Astrocyte of the cerebellum (primary cell): ENCODE data around the gene SPACDR.
A peak's percentile ranks its signal among the peaks of the same experiment; 100 is the strongest.

Experiments used
- DNase-seq: peaks from one replicate; pipeline ENCODE4 v3.0.0-alpha.2; 2011; ENCODE audit warnings: low read depth
- H3K4me3 ChIP-seq: 2 replicates; pipeline ENCODE4 v1.5.1; 2011; ENCODE audit warnings: mild to moderate bottlenecking, low read depth, low read length, moderate library complexity
- CTCF ChIP-seq: IDR thresholded peaks from 2 replicates; pipeline ENCODE4 v1.5.1; 2012; ENCODE audit warnings: low read length, low read depth, moderate library complexity, mild to moderate bottlenecking; ENCODE audit errors: missing control alignments
- in situ Hi-C: cut with HindIII; loops from 2 replicates; pipeline ENCODE4 v1.10.0; 2017; ENCODE audit warnings: low sequenced_read_pairs

The SPACDR gene

GRCh38 chr7:100489121-100489520 lies 25.1 kb upstream of the SPACDR start:
- DNase-seq: no peak
- in situ Hi-C loops: no loop called here
- H3K4me3 ChIP-seq: no peak overlapping the region
- TF ChIP-seq CTCF: no peak

GRCh38 chr7:100488333-100489095 lies 24.5 kb upstream of the SPACDR start:
- no peak for TF ChIP-seq CTCF
- no peak for DNase-seq
- no peak overlapping the region for H3K4me3 ChIP-seq
- in situ Hi-C loops: no loop called here

DNA sequence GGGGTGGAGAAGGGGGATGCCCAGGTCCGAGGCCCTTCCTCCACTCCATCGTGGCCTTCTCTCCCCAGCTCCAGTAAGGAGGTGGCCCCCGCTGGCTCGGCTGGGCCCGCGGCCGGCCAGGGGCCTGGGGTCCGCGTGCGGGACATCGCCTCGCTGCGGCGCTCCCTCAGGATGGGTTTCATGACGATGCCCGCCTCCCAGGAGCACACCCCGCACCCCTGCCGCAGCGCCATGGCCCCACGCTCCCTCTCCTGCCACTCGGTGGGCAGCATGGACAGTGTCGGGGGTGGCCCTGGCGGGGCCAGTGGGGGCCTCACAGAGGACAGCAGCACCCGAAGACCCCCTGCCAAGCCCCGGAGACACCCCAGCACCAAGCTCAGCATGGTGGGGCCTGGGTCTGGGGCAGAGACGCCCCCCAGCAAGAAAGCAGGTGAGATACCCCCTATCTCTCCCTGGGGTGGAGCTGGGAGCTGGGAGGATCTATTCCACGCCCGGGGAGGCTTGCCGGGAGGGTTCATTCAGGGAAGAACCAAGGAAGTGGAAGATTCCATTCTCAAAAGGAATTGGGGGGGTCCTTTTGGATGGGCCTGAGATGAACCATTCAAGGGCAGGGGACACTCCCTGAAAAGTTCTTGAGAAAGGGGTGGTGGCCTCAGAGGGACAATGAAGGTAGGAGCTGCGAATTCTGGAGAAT lies 22.8 kb upstream of the SPACDR start:
- no peak overlapping the region for H3K4me3 ChIP-seq
- TF ChIP-seq CTCF: no peak
- in situ Hi-C loops: no loop called here
- no peak for DNase-seq

DNA sequence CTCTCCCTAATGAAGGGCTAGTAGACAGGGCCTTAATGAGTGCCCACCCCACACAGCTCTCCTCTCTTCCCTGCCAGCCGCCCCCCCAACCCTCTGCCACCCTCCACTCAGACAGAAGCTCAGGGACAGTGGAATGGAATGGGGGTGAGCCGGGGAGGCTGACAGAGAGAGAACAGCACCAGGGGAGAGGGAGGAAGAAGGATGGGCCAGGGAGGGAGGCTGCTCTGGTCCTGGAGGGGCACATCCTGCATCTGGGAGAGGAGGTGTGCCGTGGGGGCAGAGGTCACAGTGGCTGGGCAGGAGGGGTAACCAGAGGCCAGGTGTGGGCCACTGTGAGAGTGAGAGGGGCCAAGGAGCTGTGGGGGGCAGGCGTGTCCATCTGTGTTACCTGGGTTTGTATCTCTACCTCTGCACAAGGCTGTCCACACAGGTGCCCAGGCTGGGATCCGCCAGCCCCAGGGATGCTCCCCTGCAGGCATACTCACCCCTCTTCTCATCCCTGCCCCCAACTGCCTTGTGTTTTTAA lies 22.1 kb upstream of the SPACDR start:
- no peak for DNase-seq
- in situ Hi-C loops: no loop called here
- H3K4me3 ChIP-seq: no peak overlapping the region
- no peak for TF ChIP-seq CTCF

DNA sequence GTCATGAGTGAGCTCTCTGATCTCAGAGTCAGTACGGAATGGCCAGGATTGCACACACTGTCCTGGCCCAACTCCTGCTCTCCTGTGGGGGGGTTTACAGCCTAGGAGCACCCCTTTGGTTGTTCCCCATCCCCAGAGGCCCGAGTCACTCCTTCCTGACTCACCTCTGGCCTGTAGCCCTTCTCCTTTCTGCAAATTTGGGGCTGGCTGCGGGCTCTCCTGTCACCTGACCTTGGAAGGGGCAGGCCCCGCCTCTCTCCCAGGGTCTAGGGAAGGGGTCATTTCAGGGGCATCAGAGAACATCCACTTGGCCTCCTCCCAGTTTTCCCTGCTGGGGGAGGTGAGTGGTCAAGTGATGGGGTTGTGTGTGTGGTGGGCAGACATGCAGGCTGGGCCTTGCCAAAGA lies 21.4 kb upstream of the SPACDR start:
- in situ Hi-C loops: no loop called here
- DNase-seq: no peak
- H3K4me3 ChIP-seq: no peak overlapping the region
- no peak for TF ChIP-seq CTCF

DNA sequence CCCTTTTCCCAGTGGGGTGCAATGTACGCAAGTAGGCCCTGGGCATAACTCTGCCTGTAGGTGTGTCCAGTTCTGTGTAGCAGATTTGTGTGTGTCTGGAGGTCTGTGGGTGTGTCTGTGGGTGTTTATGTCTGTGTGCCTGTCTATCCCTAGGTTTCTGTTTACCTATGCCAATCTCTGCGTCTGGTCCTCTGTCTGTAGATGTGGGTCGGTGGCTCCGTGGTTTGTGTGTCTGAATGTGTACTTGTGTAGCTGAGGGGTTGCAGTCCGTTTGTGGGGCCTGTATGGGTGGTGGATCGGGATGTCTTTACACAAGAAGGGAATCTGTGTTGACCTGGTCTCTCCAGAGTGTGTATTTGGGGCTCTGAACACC lies 20.6 kb upstream of the SPACDR start:
- peak overlapping the region; percentile 58 for H3K4me3 ChIP-seq
- DNase-seq: no peak
- in situ Hi-C loops: no loop called here
- TF ChIP-seq CTCF: no peak
